C4-2B (cell line): ENCODE results near the gene PRKCD.

Experiments
- ZFX ChIP-seq: fragments of 450-650 bp; IDR thresholded peaks from 2 replicates; pipeline ENCODE4 v1.6.1; 2017
- TF ChIP-seq, protein P1 (sequence below): fragments of 450-650 bp; conservative IDR thresholded peaks from 2 replicates; pipeline ENCODE4 v1.5.1; 2017; ENCODE audit warnings: mild to moderate bottlenecking

DNA sequence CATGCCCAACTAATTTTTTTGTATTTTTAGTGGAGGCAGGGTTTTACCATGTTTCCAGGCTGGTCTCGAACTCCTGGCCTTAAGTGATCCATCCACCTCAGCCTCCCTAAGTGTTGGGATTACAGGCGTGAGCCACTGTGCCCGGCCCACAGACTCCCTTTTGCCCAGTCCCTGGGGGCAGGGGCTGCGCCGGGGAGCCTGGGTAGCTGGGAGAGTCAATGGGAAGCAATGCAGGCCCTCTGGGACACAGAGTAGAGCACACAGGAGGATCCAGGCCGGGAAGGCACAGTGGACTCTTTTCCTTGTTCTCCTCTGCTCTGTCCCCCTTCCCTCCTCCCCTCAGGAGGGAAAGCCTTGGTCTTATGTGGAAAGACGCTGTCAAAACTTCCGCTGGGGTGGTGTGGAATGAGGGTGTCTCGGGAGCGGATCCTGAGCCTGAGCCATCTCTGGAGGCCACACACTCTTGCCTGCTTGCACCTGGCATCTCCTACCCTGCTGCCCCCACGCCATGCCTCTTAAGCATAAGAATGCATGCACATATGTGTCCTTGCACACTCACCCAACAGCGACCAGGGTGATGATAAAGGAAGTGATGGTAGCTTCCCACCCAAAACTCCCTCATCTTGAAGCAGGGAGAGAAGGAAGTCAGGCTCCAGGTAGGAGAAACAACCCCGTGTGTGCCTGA, 11.9 kb upstream of the PRKCD start:
- TF ChIP-seq, protein P1, sequence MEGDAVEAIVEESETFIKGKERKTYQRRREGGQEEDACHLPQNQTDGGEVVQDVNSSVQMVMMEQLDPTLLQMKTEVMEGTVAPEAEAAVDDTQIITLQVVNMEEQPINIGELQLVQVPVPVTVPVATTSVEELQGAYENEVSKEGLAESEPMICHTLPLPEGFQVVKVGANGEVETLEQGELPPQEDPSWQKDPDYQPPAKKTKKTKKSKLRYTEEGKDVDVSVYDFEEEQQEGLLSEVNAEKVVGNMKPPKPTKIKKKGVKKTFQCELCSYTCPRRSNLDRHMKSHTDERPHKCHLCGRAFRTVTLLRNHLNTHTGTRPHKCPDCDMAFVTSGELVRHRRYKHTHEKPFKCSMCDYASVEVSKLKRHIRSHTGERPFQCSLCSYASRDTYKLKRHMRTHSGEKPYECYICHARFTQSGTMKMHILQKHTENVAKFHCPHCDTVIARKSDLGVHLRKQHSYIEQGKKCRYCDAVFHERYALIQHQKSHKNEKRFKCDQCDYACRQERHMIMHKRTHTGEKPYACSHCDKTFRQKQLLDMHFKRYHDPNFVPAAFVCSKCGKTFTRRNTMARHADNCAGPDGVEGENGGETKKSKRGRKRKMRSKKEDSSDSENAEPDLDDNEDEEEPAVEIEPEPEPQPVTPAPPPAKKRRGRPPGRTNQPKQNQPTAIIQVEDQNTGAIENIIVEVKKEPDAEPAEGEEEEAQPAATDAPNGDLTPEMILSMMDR = no peak
- TF ChIP-seq ZFX = no peak
